ENCODE measurements around the gene NPC1L1.
A peak's percentile ranks its signal among the peaks of the same experiment; 100 is the strongest.

Gene NPC1L1

DNA sequence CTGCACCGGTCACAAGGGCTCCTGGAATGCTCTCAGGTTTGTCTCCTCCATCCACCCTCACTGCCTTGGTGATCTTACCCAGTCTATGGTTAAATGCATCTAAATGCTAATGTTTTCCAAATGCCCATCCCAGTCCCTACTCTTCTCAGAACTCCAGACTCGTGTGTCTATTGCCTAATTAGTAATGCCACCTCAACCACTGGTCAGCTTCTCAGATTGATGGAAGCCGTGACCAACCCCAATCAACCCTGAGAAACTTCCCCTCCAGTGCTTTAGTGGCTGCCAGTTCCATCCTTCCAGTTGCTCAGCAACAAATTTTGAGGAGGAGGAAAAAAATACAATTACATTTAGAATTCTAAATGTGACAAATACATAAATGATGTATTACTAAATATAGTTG is 69.3 kb downstream of the NPC1L1 start:
- DNase-seq, result no peak

DNA sequence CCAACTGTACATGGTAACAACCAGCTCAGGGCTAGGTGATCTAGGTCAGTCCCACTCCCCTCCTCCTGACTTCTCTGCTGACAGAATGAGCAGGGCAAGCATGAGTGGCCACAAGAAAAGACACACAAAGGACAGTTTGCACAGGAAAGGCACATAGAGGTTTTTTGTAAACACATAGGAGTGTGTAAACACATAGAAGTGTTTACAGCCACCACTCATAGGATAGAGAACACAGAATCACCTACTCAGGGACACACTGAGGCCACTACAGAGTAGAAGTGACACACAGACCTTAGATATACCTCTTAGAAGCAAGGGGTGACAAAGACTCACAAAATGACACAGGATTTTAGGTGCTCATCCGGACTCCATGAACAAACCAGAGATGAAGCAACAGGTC is 69.7 kb downstream of the NPC1L1 start:
- no peak for DNase-seq

DNA sequence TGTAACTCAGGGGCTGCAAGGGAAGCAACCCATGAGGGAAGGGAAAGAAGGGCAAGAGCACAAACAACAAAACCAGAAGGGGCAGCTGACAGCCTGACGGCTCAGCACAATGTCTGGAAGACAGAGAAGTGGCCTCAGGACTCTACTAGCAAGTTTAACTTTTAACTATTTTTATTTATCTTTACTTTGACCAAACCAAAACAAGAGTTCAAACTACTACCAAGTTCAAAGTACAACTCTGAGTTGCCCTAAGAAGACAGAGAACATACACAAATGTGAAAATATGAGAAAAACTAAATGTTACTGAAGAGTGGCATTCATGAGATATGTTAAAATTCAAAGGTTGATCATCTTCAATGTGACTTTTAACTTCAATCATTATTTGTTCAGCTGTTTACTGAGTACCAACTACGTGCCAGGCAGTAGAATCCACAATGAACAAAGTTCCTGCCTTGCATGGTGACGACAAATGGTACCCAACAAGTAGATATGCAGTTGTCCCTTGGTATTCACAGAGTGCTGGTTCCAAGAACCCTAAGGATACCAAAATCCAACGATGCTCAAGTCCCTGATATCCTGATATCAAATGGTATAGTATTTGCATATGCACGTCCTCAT is 70.4 kb downstream of the NPC1L1 start:
- DNase-seq, result no peak

DNA sequence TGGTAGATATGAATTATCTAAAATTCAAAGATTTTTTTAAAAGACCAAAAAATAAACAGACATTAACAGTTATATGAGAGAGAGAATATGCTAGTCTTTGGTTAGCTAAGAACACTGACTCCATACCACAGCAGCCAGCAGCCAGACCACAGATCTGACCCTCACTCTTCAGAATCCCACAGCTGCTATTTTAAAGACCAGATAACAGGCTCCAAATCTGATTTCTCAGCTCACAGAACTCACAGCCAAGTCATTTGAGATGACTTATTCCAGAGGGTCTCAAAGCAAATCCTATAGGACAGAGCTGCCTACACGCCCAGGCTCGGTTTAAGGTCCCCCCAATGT is 71.0 kb downstream of the NPC1L1 start:
- no peak for DNase-seq

DNA sequence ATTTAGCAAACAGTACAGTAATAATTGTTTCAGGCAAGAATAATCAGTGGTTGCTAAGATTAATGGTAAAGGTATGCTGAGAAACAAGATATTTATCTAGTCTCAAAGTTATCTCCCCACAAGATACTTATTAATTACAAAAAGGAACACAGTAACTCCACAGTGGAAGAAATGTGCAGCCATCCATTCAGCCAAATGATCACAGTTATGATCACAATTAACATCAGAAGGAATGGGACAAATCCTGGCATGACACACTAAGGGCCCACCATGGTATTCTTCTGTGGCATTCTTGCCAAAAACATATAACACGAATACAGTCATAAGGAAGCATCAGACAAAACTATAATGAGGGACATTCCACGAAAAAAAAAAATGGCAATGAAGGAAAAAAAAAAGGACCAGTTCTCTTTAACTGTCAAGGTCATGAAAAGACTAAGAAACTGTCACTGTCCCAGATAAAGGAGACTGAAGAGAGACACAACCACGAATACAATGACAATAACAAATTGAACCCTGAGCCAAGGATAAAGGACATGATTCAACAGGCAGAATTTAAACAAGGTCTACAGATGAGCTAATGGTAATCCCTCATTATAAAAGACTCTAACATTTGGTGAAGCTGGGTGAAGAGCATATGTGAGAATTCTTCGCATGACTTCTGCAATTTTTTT is 71.5 kb downstream of the NPC1L1 start:
- DNase-seq, result no peak

DNA sequence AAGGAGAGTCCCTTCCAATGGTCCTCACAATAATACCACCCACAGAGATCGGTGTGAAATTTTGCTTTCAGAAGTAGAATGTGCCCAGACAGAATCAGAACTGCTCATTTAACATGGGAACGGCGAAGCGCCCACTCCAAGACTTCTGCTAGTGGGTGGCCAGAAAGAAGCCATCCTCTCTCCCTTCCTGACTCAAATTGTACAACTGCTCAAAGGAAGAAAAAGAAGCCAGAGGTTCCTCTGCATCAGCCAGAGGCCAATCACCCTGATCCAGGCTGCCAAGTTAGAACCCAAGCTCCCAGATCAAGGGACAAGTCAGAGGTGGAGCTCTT is 73.9 kb downstream of the NPC1L1 start:
- no peak for DNase-seq

DNA sequence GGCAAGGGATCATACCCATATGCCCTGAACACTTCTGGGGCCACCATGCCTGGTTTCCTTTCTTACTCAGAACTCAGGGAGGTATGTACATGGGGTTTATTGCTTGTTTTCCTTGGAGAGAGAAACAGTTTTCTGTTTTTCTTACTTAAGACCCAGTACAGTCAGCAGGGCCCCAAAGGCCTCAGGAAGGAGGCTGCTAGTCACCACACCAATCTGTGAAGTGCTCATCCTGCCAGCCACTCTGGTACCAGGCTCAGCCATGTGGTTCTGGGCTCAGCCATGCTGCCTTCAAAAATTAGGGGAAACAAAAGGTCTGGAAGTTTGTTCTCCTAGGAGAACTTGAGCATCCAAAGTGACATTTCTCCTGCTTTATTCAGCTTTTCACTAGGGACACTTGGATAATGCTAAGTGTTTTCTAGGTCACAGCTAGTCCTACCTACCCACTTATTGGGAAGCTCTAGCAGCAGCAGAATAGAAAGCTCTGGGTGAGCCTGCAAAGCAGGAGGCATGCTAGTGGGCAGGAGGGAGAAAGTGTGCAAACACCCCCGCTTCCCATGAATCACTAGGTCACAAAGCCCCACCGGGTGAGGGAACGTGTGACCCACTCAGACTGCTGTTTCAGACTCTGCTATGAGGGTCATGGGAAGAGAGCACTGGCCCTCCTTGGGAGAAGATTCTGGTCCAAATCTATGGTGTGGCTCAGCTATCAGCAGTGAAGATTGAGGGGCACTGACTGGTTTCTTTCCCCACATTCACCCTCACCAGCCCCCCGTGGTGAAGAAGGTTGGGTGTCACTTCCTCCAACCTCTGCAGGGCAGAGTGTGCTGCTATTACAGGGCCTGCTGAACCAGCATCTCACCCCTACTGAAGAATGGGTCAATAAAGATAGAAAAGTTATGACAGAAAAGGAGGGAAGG is 74.6 kb downstream of the NPC1L1 start:
- DNase-seq, result peak; percentile 74

DNA sequence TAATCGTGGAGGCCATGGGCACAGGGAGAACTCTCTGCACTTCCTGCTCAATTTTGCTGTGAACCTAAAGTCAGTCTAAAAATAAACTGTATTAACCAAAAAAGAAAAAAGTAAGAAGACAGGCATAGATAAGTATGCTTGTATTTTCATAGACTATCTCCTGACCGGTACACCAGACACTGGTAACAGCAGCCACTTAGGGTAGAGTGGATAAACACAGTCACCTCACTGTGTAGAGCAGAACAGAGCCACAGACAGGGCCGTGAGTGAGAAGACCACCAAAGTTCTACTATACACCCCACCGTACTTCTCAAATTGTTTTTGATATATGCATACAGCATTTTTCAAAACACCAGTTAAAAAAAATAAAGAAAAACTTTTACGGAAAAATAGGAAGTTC is 75.6 kb downstream of the NPC1L1 start:
- no peak for DNase-seq

DNA sequence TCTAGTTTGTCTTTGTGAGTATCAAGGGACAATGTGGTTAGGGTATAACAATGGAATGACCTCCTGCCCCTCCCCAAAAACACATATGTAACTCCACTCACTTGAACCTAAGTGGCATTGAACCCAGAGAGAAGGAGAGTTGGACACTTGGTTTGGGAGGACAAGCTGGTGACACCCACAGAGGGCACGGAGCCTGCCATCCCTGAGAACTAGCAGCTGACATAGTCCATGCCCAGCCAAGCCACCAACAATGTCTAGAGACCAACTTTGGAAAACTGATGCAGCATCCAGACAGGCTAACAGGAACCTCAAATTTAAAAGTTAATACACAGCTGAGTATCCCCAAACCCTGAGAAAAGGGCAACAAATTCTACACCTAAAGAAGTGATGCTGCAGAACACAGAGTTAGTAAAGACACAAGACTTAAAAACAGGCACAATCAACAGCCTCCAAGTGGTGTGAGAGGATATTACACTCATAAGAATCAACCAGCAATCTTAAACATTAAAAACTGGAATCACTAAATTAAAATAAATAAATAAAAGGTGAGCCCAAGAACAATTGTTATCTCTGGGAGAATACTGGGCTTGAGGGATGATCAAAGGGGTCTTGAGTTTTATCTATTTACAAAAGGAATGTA is 77.8 kb downstream of the NPC1L1 start:
- no peak for DNase-seq
